ENCODE data around the gene CENPN.

GRCh38 chr16:81004646-81005353 is 2.2 kb upstream of the CENPN start:
- TF ChIP-seq POLR2A (IDR thresholded peaks at IDR 0.05; ENCODE audit: low read length) (no peak), GATA1 (IDR thresholded peaks at IDR 0.05; ENCODE audit: low read depth, low read length) (no peak)
